AG10803 (cell line): ENCODE measurements around the gene RPS14.
A peak's percentile ranks its signal among the peaks of the same experiment; 100 is the strongest.

ENCODE experiments used
- DNase-seq: peaks from one replicate; pipeline ENCODE4 v3.0.0; 2010; ENCODE audit warnings: low read depth
- H3K4me3 ChIP-seq: 2 replicates; pipeline ENCODE4 v1.5.1; 2011; ENCODE audit warnings: mild to moderate bottlenecking, low read length, control low read depth
- TF ChIP-seq, protein P1 (sequence below): conservative IDR thresholded peaks from 2 replicates; pipeline ENCODE4 v1.5.1; 2011; ENCODE audit warnings: mild to moderate bottlenecking, low read length, control low read depth, inconsistent platforms

Gene RPS14

GRCh38 chr5:150444770-150445169 is 4.8 kb downstream of the RPS14 start:
- no peak for DNase-seq
- no peak overlapping the region for H3K4me3 ChIP-seq
- TF ChIP-seq, protein P1, sequence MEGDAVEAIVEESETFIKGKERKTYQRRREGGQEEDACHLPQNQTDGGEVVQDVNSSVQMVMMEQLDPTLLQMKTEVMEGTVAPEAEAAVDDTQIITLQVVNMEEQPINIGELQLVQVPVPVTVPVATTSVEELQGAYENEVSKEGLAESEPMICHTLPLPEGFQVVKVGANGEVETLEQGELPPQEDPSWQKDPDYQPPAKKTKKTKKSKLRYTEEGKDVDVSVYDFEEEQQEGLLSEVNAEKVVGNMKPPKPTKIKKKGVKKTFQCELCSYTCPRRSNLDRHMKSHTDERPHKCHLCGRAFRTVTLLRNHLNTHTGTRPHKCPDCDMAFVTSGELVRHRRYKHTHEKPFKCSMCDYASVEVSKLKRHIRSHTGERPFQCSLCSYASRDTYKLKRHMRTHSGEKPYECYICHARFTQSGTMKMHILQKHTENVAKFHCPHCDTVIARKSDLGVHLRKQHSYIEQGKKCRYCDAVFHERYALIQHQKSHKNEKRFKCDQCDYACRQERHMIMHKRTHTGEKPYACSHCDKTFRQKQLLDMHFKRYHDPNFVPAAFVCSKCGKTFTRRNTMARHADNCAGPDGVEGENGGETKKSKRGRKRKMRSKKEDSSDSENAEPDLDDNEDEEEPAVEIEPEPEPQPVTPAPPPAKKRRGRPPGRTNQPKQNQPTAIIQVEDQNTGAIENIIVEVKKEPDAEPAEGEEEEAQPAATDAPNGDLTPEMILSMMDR = no peak

- TF ChIP-seq, protein P1 = no peak
- no peak for DNase-seq
- no peak overlapping the region for H3K4me3 ChIP-seq
Observed at GRCh38 chr5:150443242-150444075, 6.1 kb downstream of the RPS14 start.

- DNase-seq = no peak
- TF ChIP-seq, protein P1 = no peak
- no peak overlapping the region for H3K4me3 ChIP-seq
Observed at GRCh38 chr5:150442699-150443080, 6.8 kb downstream of the RPS14 start.

GRCh38 chr5:150441813-150442698 is 7.5 kb downstream of the RPS14 start:
- DNase-seq = peak; percentile 42
- TF ChIP-seq, protein P1 = no peak
- H3K4me3 ChIP-seq = no peak overlapping the region

- TF ChIP-seq, protein P1 = no peak
- DNase-seq = no peak
- no peak overlapping the region for H3K4me3 ChIP-seq
Observed at GRCh38 chr5:150440948-150441812, 8.4 kb downstream of the RPS14 start.

GRCh38 chr5:150438873-150439546 is 10.5 kb downstream of the RPS14 start:
- H3K4me3 ChIP-seq = no peak overlapping the region
- TF ChIP-seq, protein P1 = peak; percentile 64
- DNase-seq = peak; percentile 37
